ENCODE results near the gene GAS7.

GAS7 gene

DNA sequence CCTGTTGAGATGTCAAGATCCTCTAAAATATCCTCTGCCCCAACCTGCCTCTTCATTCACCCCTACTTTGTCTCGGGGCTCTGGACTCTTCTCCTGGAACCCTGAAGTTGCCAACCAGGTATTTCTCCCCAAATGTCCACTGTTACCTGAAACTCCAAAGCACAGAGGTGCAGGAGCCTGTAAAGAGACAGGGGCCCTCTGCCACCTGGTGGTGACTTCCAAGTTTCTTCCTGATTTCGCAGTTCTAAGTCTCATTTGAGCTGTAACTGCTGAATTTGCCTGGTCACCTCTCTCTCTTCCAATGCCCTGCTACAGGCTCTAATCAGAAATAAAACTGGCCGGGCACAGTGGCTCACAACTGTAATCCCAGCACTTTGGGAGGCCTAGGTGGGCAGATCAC lies 216.2 kb downstream of the GAS7 start:
- DNase-seq (ENCODE audit: low read depth, low spot score): no peak

DNA sequence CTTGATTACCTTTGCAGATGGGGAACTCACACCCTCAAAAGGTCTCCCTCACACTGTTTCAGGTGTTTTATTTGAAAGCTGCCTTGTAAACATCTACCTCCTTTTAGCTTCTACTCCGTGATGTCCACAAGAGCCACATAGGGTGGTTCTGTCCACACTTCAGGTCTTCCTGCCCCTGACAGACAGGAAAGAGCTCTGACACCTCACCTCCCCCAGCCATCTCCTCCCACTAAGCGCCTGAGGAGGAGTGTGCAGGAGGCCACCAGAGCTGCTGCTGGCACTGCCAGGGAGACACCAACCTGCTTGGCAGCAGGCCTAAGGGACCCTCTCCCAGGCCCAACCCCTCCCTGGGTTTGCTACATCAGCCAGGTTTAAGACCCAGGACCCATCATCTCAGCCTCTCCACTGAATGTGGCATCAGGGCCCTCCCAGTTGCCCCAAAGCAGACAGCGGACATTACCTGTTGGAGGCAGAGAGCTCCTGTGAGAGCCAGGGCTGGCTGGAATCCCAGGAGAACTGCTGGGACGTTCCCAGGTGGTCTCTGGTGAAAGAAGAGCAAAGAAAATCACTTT lies 217.0 kb downstream of the GAS7 start:
- no peak for DNase-seq (ENCODE audit: low read depth, low spot score)

DNA sequence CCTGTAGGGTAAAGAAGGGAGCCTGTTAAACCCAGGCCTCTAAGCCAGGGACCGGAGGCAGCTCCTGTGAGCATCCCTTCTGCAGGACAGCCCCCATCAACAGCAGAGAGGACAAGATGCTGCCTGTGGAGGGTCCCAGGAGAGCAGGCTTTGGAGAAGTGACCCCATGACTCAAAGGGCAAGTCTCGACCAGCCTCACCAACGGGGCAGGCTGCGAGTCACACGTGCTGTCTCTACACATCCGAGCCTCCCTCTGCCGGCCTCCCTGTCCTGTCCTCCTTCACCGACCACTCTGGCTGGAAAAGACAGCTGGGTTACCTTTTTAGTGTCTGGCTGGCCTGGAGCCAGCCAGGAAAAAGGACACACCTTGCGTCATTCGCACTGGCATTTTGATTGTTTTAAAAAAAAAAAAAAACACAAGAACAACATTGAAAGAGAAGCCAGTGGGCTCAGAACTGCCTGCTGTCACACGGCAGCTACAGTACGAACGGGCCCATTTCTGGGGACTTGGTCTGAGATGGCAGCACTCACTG lies 218.9 kb downstream of the GAS7 start:
- DNase-seq (ENCODE audit: low read depth, low spot score): no peak

DNA sequence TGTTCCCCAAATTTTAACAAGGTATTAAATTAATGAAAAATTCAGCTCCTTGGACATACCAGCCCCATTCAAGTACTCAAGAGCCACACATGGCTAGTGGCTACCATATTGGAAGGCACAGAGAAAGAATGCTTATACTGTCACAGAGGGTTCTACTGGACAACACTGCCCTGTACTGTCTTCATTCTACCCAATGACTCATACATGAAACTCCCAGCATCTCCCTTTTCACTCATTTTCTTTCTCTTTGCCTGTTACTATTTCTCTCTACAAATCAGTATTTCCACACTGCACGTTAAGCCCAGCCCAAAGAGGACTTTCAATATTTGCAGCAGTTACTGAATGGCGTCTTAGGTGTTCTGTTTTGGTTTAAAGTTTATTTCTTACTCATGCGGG lies 221.2 kb downstream of the GAS7 start:
- no peak for DNase-seq (ENCODE audit: low read depth, low spot score)

DNA sequence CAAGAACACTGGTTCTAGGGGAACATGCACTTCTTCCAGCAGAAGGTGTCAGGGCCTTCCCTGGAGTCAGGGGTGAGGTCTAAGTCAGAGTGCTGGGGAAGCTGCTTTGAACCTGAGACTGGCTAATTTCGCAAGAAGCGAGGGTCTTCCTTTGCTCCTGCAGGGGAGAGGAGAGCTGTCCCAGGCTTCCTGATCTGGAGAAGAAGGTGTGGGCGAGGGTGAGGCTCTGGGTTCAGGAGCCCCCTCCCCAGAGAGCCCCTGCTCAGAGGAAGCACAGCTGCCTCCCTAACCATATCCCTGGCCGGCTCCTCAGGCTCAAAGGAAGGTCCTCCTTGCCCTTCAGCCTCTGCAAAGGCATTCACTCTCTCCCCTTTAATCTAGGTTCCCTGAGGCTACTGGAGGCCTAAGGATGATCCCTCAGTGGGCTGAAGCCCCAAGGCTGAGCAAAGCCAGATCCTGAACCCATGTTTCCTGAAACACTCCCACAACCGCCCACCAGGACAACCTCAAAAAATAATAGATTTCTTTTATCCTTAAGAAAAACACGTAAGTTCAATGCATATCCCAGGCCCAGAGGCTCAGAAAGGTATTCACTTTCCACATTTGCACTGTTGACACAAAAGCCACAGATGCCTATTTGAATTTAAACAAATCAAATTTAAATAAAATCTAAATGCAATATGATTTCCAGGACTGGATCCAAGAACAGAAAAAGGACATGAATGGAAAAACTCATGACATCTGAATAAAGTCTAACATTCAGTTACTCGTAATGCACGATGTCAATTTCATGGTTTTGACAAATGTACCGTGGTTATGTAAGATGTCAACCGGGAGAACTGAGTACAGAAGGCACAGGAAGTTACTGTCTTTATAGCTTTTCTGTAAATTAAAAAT lies 221.9 kb downstream of the GAS7 start:
- no peak for DNase-seq (ENCODE audit: low read depth, low spot score)

DNA sequence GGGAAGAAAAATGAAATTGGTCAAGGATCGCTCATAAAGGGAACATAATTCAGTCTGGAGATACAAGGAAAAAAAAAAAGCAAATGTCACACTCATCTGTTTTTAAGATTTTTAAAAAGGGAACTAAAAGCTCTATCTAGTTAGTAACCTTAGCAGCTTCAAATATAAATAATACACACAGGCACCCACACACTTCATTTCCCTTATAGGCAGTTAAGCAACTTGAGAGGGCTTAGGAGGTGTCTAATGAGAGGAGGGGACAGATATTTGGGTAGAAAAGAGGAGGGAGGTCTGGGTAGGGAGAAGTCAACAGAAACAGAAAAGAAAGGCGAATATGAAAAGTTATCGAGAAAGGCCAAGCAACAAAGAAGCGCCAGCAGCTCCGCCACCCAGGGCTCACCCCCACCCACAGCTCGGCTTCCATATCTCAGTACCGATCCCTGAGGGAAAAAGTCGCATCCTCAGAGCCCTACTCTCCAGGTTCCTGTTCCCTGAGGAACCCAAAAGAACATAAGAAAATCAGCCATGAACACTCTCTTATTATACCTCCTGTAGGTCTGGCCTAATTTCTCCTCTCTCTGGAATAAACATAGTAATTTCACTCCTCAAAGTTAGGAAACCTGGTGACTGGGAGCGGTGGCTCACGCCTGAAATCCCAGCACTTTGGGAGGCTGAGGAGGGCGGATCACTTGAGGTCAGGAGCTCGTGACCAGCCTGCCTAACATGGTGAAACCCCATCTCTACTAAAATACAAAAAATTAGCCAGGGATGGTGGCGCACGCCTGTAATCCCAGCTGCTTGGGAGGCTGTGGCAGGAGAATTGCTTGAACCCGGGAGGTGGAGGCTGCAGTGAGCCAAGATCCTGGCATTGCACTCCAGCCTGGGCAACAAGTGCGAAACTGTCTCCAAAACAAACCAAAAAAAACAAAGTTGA lies 223.7 kb downstream of the GAS7 start:
- no peak for DNase-seq (ENCODE audit: low read depth, low spot score)

DNA sequence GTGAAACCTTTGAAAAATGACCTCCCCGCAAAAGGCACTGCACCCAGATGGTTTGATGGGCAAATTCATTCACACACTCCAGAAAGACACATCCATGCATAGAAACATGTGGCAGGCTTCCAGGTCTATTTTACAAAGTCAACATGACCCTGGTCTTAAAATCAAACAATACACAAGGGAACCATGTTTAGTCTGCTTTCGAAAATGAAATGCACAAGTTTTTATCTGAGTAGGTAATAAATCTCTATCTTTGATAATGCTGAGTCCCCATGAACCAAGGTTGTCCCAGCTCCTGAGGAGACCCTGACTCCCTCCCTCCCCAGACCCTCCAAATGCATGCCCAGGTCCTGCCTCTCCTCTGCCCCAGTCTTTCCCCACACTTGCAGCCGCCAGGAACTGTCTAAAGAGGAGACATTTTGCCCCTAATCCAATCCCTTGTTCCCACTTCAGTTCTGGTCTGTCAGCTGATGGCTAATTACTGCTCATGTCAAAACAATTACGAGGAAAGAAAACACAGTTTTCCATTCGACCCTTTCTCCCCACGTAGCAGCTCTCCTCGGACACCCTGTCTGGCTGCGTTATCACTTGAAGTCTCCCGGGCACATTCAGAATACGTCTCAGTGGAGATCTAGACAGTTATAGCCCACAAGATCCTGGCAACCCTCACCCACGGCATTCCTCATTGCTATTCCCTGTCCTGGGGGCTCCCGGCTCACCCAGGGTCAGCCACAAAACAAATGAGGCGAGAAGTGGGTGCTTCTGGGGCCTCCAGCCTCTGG lies 224.5 kb downstream of the GAS7 start:
- no peak for DNase-seq (ENCODE audit: low read depth, low spot score)

DNA sequence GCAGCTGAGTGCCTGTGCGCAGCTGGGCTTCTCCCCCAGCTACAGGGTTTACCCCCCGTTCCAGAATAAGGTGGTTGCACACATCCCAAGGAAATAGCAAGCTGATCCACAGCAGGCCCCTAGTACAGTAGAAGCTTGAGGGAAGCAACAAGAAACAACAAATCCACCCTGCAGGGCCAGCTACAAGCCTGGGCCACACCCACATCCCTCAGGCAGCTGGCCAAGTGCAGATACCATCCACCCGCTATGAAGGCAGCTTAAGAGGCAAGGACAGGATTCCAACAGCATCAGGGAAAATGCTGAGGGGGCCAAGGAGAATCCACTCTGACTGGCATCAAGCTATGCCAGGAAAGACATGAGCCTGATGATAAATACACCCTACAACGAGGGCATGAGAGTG lies 226.4 kb downstream of the GAS7 start:
- no peak for DNase-seq (ENCODE audit: low read depth, low spot score)

DNA sequence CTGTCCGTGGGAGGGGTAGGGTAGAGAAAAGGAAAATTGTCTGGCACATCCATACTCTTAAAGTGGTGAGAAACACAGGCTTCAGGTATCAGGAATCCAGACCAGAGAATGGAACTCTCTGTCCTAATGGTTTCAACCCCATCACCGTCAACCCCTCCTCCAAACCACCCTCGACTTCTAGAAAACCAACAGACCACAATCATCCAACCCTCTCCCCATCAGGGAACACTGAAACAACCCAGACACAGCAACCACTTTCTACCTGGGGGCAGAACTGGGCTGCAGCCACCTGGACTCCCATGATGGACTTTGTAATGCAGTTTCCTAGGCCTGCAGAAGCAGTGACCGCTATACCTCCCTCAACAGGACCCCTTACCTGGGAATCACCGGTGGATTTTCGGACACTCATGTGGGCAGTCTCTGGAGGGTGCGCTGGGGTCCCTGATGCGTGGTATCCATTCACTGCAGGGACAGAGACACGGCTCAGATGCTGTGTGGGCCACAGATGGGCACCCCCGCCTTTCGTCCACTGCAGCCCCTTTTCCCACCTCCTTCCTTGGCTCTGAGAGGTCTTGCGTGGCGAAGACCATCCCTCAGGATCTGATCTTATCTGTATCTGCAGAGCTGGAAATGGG lies 229.0 kb downstream of the GAS7 start:
- no peak for DNase-seq (ENCODE audit: low read depth, low spot score)

DNA sequence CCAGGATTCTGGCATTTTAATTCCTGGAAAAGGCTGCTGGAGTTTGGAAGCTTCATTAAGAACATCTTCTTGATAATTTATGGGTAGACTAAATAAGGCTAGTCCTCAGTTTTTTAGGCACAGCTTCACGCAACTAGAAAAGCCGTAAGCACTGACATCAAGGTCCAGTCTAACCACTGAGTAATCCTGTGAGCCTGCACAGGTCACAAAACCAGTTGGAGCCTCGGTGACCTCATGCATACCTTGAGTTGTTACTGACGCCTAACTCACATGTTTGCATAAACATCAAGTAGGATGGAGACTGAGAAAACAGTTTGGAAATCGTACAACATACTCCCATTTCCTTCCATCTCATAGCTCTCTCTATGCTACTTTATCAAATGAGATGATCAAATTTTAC lies 229.5 kb downstream of the GAS7 start:
- DNase-seq (ENCODE audit: low read depth, low spot score): no peak

DNA sequence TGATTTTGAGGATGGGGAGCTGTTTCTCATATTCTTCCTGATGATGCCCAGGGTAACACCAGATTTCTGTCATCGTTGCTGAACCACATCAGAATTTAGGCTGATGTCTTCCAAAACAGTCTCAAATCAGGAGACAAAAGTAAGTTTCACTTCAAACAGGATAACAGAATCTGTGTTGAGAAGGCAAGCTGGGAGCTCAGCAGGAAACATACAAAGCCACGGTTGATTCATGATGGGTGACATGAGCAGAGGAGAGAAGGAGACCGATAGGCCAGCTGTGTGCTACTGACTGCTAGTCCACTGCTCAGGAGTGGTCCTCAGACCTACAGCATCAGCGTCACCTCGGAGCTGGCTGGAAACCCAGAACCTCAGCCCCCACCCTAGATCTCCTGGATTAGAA lies 230.4 kb downstream of the GAS7 start:
- DNase-seq (ENCODE audit: low read depth, low spot score): no peak

DNA sequence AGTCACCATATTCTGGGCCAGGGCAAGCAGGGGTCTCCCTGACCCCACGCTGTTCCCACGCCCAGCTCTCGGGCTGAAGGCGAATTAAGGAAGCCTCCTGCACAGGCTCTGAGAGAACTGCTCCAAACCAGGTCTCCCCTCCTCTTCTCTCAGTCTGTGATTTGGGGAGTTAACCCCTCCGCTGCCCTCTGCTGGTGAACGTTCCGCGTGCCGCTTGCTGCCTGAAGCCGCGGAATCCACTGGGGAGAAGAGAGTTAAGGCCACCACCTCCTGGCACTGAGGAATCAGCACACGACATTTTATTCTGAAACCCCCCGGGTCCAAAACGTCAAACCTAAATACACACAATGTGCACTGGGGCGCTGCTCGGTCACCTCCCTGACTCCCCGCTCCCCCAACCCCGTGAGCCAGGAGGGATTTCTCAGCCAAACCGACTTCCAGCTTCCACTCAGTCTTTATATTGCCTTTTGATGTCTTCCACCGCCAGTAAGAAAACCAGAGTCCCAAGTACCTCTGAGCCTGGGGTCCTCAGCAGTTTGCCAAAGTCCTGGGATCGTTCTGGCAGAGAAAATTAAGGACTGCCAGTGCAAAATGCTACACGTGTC lies 238.9 kb downstream of the GAS7 start:
- no peak for DNase-seq (ENCODE audit: low read depth, low spot score)

DNA sequence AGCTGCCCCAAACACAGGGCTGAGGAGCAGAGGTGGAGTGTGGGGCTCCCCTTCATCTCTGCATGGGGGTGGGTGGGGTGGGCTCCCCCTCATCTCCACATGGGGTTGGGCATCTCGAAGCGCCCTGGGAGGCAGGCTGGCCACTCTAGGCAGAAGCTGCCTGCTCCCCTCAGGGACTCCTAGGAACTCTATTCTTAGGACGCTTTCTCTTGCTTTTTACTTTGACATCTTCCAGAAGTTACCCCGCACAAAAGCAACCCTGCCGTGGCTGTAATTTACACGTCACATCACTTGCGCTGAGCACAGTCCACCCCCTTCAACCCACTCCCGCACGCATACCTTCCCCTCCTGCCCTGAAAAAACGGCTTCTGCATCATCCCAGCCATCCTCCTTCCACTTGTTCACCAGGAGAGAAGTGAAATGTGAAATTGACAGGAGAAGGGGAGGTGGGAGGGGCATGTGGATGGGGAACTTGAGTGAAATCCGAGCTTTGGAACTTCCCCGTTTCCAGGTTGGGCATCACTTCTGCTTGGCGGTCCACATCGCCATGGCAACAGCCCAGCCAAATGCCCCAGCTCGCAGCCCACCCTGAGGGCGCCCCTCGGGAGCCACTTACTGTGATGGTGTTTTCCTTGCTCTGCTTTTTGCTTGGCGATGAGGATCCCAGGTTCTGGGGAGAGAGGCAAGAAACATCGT lies 239.7 kb downstream of the GAS7 start:
- no peak for DNase-seq (ENCODE audit: low read depth, low spot score)

DNA sequence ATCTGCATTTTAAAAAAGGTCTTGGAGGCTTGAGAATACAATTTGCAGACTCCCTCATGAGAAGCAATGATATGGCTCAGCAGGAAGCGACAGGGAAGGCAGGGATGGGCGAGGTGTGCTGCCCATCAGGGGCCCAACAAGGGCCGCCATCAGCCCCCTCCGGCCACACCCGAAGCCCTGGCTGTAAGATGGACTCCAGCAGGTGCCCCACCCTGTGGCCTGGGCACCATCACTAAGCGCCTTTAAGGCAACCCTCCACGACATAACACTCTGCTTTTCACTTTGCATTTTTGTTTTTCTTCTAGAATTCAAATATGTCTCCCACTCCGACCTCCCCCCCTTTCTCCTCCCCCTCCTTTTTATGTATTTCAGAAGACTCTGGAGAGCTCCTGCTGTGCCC lies 241.2 kb downstream of the GAS7 start:
- DNase-seq (ENCODE audit: low read depth, low spot score): no peak

DNA sequence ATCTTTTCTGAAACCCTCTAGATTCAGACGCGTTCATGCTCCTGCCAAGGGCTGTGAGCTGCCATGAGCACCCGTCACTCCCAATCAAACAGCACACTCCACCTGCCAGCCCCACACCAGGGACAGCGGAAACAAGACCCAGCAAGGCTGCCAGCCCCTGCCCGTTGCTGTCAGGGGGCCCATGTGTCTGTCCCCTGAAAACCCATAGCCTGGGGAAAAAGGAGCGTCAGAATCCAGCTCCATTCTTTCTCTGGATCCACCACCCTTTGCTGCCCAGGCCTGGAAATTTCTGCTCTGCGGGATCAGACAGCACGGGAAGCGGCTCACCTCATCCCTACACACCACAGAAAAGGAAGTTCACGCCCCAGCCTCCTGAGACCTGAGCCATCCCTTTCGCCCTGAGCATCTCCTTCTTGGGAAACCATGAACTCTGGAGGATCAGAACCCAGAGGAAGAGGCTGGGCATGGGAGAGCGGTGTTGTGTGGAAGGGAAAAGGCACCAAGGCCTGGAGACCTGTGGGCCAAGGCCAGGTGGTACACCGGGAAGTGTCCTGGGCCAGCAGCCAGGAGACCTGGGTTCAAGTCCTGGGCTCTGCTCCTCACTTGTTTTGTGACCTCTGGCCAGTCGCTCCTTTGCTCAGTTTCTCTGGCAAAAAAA lies 241.8 kb downstream of the GAS7 start:
- no peak for DNase-seq (ENCODE audit: low read depth, low spot score)

DNA sequence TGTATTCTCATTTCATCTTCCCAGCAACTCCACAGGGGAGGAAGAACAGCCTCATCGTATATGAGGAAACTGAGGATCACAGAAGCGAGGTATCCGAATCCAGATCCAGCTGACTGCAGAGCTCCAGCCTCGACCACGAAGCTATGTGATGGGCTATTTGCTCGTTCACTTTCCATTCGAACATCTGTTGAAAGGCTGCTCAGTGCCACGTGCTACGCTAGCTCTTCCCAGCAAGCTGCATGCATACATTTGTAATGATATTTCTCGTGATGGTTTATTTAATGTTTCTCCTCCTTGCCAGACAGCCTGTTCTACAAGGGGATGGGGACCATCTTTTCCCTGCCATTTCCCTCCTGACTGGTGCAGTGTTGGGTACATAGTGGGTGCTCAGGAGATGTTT lies 244.9 kb downstream of the GAS7 start:
- DNase-seq (ENCODE audit: low read depth, low spot score): no peak

DNA sequence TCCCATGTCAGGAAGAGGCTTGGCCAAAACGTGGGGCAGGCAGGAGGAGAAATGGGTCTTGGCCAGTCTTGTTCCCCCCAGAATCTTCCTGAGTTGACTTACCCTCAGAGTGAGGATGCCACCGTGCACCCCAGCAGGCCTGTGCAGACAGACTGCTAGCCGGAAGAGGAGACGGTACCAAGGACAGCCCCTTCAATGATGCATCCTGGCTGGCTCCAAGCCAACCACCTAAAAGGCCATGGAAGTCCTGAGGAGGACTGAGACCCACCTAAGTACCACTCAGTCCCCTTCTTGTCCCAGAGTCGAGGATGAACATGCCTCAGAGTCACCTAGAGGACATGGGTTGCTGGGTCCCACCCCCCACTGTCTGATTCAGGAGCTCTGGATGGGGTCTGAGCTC lies 246.6 kb downstream of the GAS7 start:
- DNase-seq (ENCODE audit: low read depth, low spot score): no peak

DNA sequence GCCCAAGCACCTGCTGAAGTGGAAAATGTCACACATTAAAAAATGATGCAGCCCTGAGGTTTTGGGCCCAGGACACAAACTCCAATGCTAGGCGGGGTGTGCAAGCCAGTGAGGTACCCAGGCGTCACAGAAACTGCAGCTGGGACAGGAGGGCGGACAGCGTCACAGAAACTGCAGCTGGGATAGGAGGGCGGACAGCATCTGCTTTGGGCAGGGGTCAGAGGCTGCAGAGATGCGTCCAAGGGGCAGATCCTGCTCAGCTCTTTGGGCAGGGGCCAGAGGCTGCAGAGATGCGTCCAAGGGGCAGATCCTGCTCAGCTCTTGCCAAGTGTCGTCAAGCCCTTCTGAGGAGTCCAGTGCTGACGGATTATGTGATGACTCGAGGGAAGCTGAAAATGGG lies 249.5 kb downstream of the GAS7 start:
- DNase-seq (ENCODE audit: low read depth, low spot score): no peak

DNA sequence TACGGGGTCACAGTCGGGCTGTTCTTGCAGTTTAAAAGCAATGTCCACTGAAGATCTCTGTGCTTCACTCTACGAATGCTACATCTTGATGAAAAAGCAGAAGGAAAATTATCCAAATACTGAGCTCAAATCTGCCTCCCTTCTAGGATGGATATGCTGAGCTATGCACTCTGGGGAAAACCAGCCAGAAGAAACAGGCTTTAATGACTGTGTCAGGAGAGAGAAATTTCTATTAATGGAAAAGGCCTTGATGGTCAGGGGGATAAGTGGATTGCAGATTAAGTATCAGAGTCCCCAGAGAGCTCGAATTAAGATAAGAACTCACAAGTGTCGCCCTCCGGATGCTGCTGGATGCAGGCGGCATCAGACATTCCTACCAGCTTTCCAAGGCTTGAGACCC lies 253.7 kb downstream of the GAS7 start:
- no peak for DNase-seq (ENCODE audit: low read depth, low spot score)
